ENCODE results near the gene PREX1.
A peak's percentile ranks its signal among the peaks of the same experiment; 100 is the strongest.

Gene PREX1

DNA sequence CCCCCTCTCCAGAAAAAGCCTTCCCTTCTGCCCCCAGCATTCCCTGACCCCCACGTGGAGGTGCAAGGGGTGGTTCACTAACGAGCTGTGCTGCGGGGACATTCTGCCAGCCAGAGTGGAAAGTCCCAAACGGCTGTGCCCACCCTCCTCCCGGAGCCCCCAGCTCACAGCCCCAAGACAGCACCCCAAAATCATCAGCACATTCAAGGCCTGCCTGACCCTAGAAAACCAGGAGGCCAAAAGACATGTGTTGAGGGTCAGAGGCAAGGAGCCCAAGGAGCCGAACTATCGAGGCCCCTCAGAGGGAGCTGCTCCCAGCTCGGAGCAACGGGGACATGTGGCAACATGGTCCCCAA, 197.9 kb downstream of the PREX1 start:
- H3K27ac Mint-ChIP-seq = peak overlapping the region in 1 of 2 donors; percentile 92
- H3K9me3 Mint-ChIP-seq = no peaks in the 10 kb centered on the region
- ATAC-seq (no peak), DNase-seq (no peak)
- H3K27me3 Mint-ChIP-seq = no peaks in the 10 kb centered on the region
- peaks cover 46% of the 10 kb centered on the region for H3K4me1 Mint-ChIP-seq
- H3K4me3 Mint-ChIP-seq = no peak overlapping the region

DNA sequence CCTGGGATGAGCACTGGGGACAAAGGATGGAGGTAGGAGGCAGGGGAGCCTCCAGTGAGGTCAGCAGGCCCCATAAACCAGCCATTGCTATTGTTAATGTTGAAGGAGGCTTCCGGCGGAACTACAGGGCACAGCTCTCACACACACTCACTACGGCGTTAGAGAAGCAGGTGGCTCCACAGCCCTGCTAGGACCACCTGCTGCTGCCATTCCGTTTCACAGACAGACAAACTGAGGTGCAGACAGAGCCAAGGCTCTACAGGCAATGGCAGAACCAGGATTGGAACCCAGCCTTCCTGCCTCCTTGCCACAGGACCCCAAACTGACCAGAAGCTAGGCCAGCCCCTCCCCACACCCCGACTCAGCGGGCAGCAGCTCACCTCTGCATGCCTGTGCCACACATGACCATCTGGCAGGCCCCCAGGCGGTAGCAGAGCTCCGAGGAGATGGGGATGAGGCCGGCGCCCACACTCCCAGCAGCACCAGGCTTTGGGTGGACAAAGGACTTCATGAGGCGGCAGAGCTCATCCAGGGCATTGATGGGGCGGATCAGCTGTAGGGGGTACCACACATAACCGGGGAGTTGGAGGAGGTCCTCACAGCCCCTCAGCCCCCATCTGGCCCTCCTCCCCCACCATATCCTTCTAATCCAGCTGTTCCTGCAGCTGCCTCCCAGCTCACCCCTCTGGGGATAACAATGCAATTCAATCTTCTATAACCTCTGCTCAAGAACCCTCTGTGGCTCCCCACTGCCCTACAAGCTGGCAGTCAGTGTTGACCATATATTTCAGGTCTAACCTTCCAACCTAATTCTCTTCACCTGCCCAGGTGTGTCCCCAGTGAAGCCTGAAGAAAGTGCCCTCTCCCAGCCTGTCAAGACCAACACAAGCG, 198.5 kb downstream of the PREX1 start:
- Mint-ChIP-seq H3K4me1 (peaks cover 46% of the 10 kb centered on the region), H3K27ac (peak overlapping the region; percentile 86 to 92), H3K27me3 (no peaks in the 10 kb centered on the region), H3K9me3 (no peaks in the 10 kb centered on the region), H3K4me3 (peak overlapping the region in 1 of 2 donors; percentile 26)
- DNase-seq (no peak), ATAC-seq (no peak)

DNA sequence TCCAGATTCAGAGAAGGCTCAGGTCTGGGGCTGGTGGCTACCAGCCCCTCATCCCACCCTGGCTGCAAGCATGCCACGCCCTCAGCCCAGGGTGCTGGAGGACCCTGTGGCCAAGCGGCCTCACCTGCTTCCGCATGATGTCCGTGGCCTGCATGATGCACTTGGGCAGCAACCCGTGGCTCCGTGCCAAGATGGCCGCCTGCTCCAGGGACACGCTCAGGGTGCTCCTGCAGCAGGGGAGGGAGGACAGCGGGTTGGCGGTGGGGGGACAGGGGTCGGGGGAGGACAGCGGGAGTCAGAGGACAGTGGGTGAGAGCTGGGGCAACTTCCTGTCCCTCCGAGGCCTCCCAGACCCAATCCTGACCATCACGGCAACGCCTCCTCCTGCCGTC, 200.1 kb downstream of the PREX1 start:
- Mint-ChIP-seq H3K4me1 (peaks cover 42% of the 10 kb centered on the region), H3K4me3 (no peak overlapping the region)

DNA sequence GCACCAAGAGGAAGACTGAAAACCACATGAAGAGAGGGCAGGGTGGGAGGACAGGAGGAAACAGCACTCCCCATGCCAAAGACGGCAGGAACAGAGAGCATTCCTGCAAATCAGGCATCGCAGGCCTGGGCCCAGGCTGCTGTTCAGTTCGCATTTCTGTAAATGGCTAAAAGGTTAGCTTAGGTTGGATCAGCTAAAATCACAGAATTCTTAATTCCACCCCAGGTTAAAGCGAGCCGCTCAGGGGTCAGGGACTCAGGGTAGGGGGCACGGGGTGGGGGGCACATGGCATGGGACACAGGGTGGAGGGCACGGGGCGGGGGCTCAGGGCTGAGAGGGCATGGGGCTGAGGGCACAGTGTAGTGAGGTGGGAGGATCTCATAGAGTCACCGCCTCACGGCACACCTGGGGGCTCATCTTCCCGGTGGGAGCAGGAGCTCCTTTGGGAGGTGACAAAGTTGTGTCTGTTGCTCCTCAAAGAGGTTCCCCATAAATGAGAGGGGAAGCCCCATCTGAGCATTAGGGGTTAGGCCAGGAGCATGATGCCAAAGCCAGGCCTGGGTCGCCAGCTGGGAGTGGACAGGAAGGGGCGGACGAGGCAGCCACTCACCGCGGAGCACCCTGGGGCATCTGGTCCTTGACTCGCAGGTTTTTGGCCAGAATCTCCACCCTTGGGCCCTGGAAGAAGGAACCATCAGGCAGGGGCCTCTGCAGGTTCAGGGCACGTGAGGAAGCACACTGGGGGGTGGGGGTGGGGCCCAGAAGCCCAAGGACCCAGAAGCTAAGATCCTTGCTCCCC, 200.7 kb downstream of the PREX1 start:
- DNase-seq (no peak), ATAC-seq (peak; percentile 45)
- Mint-ChIP-seq H3K9me3 (no peaks in the 10 kb centered on the region), H3K4me1 (peaks cover 40% of the 10 kb centered on the region), H3K27me3 (no peaks in the 10 kb centered on the region), H3K27ac (peak overlapping the region; percentile 86 to 89), H3K4me3 (peak overlapping the region in 1 of 2 donors; percentile 58)

More for the DNA sequence above, 200.1 kb downstream of the PREX1 start:
- no peak for ATAC-seq
- no peak for DNase-seq
- no peaks in the 10 kb centered on the region for H3K27me3 Mint-ChIP-seq
- peak overlapping the region; percentile 40 to 64 for H3K27ac Mint-ChIP-seq
- no peaks in the 10 kb centered on the region for H3K9me3 Mint-ChIP-seq

- Mint-ChIP-seq H3K4me3 (peak overlapping the region in 1 of 2 donors; percentile 25), H3K4me1 (peaks cover 42% of the 10 kb centered on the region), H3K9me3 (no peaks in the 10 kb centered on the region), H3K27me3 (no peaks in the 10 kb centered on the region), H3K27ac (peak overlapping the region; percentile 14 to 86)
- DNase-seq = no peak
- ATAC-seq = peak; percentile 38
Measured at GRCh38 chr20:48626226-48626937, 201.4 kb downstream of the PREX1 start.

DNA sequence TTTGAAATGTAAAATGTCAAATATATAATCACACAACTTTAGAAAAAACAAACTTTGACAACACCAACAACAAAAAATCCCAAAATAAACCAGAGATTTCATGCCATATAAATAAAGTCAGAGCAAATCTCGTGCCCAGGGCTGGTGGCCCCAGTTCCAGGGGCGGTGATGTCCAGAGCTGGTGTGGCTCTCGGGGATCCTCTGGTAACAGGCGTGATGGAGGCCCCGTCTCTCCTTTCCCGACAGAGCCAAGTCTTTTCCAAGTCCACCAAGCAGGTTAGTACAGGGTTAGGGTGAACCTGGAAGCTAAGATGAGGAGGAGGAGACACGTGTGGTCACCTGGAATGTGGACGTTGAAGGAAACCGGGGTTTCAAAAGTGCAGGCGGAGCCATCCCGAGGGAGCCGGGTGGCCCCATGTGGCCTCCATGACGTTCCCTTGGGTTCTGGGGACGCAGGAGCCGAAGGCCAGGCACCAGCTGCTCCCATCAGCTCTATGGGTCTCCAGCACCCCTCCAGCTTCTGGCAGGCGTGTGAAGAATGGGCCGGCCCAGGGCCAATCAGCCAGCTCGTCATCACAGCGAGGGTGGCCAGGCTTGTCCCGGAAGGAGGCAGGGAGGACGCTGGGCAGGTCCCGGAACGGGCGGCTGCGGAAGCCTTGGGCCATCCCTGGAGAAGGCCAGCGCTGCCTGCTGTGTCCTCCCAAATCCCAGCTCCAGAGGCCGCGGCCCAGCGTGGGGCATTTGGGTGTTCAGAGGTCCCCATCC, 202.5 kb downstream of the PREX1 start:
- ATAC-seq (no peak), DNase-seq (no peak)
- peaks cover 53% of the 10 kb centered on the region for H3K4me1 Mint-ChIP-seq
- H3K27me3 Mint-ChIP-seq = no peaks in the 10 kb centered on the region
- no peaks in the 10 kb centered on the region for H3K9me3 Mint-ChIP-seq
- peak overlapping the region in 1 of 2 donors; percentile 72 for H3K27ac Mint-ChIP-seq
- peak overlapping the region in 1 of 2 donors; percentile 31 for H3K4me3 Mint-ChIP-seq

- H3K27ac Mint-ChIP-seq = peak overlapping the region in 1 of 2 donors; percentile 59
- H3K4me3 Mint-ChIP-seq = no peak overlapping the region
- H3K27me3 Mint-ChIP-seq = no peaks in the 10 kb centered on the region
- ATAC-seq (no peak), DNase-seq (no peak)
- no peaks in the 10 kb centered on the region for H3K9me3 Mint-ChIP-seq
- H3K4me1 Mint-ChIP-seq = peaks cover 49% of the 10 kb centered on the region
Measured at GRCh38 chr20:48624315-48625020, 203.3 kb downstream of the PREX1 start.

DNA sequence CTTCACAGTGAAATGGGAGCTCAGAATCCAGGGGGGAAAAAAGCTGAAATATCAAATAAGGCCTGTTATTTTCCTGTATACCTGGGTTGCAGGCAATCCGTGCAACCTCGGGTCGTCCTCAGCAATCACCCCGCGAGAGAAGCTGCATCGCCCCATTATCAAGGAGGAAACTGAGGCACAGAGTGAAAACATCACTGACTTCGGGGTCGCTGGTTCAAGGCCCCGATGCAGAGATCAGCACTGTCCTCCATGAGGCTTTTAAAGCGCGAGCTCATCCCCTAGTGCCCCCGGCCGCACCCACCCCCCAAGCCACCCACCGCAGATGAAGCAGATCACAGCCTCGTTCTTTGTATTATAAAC, 203.9 kb downstream of the PREX1 start:
- Mint-ChIP-seq H3K4me3 (no peak overlapping the region), H3K9me3 (no peaks in the 10 kb centered on the region), H3K27me3 (no peaks in the 10 kb centered on the region), H3K4me1 (peaks cover 43% of the 10 kb centered on the region), H3K27ac (peak overlapping the region in 1 of 2 donors; percentile 19)
- DNase-seq = no peak
- ATAC-seq = no peak

DNA sequence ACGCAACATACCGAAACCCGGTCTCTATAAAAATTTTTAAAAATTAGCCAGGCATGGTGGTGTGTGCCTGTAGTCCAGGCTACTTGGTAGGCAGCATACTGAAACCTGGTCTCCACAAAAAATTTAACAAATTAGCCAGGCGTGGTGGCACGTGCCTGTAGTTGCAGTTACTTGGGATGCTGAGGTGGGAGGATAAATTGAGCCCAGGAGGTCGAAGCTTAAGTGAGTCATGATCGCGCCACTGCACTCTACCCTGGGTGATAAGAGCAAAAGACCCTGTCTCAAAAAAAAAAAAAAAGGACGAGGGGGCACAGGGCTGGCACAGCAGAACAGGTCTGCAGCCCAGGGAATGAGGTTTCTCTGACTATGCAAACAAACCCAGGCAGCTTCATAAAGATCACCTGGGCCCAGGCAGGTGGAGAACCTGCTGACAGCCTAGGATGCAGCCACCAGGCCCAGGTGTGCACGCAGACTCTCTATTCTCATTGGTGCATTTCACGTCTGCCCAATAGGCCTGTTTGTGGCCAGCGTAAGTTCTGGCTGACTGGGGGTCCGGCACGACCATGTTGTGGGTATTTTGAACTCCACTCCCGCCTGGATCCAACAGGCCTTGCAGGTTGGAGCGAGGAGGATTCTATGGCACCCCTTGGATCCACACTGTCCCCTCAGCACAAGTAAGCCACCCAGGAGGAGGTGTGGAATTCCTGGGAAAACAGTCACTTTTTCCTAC, 204.5 kb downstream of the PREX1 start:
- Mint-ChIP-seq H3K27me3 (no peaks in the 10 kb centered on the region), H3K4me3 (no peak overlapping the region), H3K27ac (peak overlapping the region in 1 of 2 donors; percentile 19), H3K9me3 (no peaks in the 10 kb centered on the region), H3K4me1 (peaks cover 39% of the 10 kb centered on the region)
- no peak for DNase-seq
- no peak for ATAC-seq

DNA sequence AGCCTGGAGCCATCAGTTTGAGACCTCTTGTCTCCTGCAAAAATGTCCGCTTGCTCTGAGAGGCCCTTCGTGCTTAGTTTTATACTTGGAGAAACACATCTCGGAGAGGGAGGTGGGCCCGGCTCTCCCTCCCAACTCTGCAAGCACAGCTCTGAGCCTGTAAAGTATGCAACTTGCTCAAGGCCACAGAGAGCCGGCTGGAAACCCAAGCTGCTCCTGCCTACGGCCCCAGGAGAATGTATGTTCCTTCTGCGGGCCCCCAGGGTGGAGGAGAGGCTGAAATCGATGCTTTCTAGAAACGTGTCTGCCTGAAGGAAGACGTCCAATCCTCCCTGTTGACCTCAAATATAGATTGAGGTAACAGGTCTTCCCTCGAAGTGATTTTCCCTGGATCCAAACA, 205.4 kb downstream of the PREX1 start:
- H3K27me3 Mint-ChIP-seq = no peaks in the 10 kb centered on the region
- DNase-seq = no peak
- H3K4me1 Mint-ChIP-seq = peaks cover 33% of the 10 kb centered on the region
- peak overlapping the region in 1 of 2 donors; percentile 86 for H3K27ac Mint-ChIP-seq
- no peak overlapping the region for H3K4me3 Mint-ChIP-seq
- ATAC-seq = no peak
- no peaks in the 10 kb centered on the region for H3K9me3 Mint-ChIP-seq

- no peaks in the 10 kb centered on the region for H3K9me3 Mint-ChIP-seq
- ATAC-seq (peak; percentile 25), DNase-seq (peak in 1 of 2 donors; percentile 23)
- H3K27ac Mint-ChIP-seq = peak overlapping the region in 1 of 2 donors; percentile 86
- H3K27me3 Mint-ChIP-seq = no peaks in the 10 kb centered on the region
- H3K4me1 Mint-ChIP-seq = peaks cover 24% of the 10 kb centered on the region
- peak overlapping the region in 1 of 2 donors; percentile 73 for H3K4me3 Mint-ChIP-seq
Measured at GRCh38 chr20:48621376-48622078, 206.3 kb downstream of the PREX1 start.

DNA sequence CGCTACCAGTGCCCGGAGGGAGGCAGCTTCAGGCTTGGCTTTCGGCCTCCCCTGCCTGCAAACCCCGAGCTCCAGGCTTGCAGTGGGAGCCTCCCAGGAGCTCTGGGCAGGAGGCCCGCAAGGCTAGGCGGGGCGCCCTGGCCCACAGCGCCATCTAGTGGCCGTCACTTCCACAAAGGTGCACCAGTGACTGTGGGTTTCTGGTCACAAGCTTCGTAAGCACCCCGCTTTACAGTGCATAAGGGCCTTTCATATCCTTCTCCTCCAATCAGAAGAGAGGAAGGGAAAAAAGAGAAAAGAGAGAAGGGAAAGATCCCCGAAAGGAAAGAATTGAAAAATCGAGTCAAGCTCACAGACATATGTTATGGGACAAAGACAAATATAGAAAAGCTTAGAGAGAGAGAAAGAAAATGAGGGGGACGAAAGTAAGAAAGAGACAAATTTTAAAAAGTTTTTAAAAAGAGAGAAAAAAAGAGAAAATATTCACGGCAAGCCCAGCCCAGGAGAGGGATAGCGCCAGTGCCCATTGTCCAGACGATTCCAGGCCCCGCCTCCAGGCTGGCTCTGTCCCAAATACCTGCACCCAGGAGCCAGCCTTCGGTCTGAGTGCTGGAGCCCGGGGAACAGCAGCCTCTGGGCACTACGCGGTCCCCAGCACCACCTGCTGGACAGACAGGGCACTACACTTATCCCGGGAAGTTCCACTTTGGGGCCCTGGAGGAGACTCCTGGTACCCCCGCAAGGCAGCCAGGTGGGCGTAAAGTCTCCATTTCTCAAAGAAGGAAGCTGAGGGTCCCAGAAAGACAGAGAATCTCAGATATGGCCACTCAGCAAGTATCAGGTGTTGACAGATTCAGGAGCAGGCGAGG, 207.1 kb downstream of the PREX1 start:
- Mint-ChIP-seq H3K4me3 (peak overlapping the region; percentile 73 to 80), H3K27ac (peak overlapping the region; percentile 67 to 86)

GRCh38 chr20:48620154-48620506, 207.7 kb downstream of the PREX1 start:
- H3K9me3 Mint-ChIP-seq = no peaks in the 10 kb centered on the region
- DNase-seq (no peak), ATAC-seq (no peak)
- H3K4me3 Mint-ChIP-seq = peak overlapping the region in 1 of 2 donors; percentile 73
- no peaks in the 10 kb centered on the region for H3K27me3 Mint-ChIP-seq
- peaks cover 14% of the 10 kb centered on the region for H3K4me1 Mint-ChIP-seq
- H3K27ac Mint-ChIP-seq = peak overlapping the region in 1 of 2 donors; percentile 14

More for the DNA sequence above, 207.1 kb downstream of the PREX1 start:
- Mint-ChIP-seq H3K9me3 (no peaks in the 10 kb centered on the region), H3K27me3 (no peaks in the 10 kb centered on the region), H3K4me1 (peaks cover 17% of the 10 kb centered on the region)
- DNase-seq (peak; percentile 74 to 75), ATAC-seq (peak; percentile 86)

Measured in stimulated activated naive CD8-positive, alpha-beta T cell treated with anti-CD3 and anti-CD28 coated beads, Interleukin-15, amount 100 ng/mL, for 72 hours (primary cell).